AG10803 (cell line): ENCODE results near the gene MEP1A.

Experiments used
- DNase-seq: peaks from one replicate; pipeline ENCODE4 v3.0.0; 2010; ENCODE audit warnings: low read depth
- H3K4me3 ChIP-seq: 2 replicates; pipeline ENCODE4 v1.5.1; 2011; ENCODE audit warnings: mild to moderate bottlenecking, low read length, control low read depth
- TF ChIP-seq, protein P1 (sequence below): conservative IDR thresholded peaks from 2 replicates; pipeline ENCODE4 v1.5.1; 2011; ENCODE audit warnings: mild to moderate bottlenecking, low read length, control low read depth, inconsistent platforms

MEP1A gene

DNA sequence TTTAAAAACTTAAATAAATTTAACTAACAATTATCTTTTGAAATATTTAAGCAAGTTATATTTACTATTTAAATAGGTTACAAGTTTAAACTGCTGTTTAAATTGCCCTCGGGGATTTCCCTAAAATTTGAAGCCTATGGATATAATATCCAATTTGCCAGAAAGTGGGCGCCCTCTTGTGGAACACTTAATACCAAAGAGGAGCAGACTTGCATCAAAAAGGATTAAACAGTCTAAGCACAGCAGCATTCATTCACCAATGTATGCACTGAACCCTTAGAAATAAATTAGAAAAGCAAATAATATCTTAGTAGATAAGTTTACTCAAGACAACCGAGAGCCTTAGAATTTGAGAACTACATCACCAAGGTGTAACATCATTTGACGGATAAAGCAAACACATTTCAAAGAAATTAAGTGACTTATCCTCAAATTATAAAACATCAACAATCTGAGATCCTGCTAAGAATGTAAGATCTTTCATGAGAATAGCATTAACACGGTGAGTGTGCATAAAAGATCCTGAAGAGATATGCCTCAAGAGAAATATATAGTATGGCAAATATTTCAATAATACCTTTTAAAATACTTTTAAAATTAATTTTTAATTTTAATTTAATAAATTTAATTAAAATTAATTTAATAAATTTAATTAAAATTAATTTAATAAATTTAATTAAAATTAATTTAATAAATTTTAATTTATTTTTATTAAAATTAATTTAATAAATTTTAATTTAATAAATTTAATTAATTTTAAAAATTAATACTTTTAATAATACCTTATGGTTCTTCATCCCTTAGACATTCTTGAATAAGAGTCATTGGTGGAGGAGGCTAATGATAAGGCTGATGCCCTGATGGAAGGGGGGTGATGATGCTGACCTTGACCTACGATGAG lies 11.5 kb upstream of the MEP1A start:
- H3K4me3 ChIP-seq = no peak overlapping the region
- peak; percentile 57 for DNase-seq
- TF ChIP-seq, protein P1, sequence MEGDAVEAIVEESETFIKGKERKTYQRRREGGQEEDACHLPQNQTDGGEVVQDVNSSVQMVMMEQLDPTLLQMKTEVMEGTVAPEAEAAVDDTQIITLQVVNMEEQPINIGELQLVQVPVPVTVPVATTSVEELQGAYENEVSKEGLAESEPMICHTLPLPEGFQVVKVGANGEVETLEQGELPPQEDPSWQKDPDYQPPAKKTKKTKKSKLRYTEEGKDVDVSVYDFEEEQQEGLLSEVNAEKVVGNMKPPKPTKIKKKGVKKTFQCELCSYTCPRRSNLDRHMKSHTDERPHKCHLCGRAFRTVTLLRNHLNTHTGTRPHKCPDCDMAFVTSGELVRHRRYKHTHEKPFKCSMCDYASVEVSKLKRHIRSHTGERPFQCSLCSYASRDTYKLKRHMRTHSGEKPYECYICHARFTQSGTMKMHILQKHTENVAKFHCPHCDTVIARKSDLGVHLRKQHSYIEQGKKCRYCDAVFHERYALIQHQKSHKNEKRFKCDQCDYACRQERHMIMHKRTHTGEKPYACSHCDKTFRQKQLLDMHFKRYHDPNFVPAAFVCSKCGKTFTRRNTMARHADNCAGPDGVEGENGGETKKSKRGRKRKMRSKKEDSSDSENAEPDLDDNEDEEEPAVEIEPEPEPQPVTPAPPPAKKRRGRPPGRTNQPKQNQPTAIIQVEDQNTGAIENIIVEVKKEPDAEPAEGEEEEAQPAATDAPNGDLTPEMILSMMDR = peak; percentile 78

DNA sequence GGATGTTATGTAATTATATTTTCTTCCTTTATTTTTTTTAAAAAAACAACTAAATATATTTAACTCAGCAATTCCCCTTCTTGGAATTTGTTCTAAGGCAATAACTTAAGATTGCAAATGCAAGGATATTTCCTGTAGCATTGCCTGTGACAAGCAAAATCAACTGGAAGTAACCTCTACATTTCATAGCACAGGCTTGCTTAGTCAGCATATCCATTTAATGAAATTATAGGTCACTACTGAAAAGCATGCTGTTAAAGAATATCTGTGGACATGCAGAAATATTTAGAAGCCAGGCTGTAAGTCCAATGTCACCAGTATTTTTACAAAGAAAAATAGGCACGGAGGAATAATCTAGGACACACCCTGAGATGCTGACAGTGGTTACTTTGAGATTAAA lies 8.7 kb upstream of the MEP1A start:
- TF ChIP-seq, protein P1 = no peak
- no peak for DNase-seq
- H3K4me3 ChIP-seq = no peak overlapping the region

DNA sequence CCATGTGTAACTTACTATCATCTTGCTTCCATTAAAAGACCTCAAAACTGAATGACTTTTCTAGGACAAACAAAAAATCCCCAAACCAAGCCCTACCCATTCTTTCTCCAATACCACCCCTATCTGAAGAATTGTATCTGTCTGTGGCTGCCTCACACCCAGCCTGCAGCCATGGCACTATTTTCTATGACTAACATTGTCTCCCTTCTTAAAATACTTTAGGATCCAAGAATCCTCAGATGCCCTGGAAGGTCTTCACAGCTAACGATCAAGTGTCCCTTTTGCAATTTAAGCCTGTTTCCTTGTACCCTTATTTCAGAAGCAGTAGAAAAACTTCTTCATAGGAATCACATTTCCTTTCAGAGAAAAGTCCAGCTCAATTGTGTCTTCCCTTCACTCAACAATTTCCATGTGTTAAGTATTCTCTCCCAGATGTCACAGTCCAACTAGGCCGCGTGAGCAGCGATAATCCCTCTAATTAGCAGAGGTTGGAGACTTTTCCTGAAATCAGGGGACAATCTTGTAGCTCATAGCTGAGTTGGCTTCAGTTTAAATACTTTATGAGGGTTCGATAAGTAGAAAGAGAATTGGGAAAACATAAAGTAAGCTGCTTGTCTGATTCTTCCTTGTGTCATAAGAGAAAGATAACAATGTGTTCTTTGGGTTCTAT lies 5.2 kb upstream of the MEP1A start:
- DNase-seq = no peak
- H3K4me3 ChIP-seq = no peak overlapping the region
- TF ChIP-seq, protein P1 = no peak

DNA sequence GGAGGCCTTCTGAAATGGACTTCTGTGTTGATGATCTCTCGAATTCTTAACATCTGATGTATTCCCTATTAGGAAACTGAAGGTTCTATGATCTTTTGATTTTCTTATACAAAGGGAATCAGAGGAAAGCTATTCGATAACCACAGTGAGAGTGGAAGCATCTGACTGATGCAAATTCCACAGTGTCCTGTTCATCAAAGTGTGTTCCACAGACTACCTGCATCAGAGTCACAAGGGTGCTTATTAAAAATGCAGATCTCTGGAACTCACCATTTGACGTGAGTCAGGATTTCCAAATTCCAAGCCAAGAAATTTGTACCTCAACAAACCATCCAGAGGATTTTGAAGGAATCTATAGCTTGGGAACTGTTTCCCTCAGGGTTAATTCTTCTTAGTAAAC lies 4.4 kb upstream of the MEP1A start:
- TF ChIP-seq, protein P1 = no peak
- no peak for DNase-seq
- no peak overlapping the region for H3K4me3 ChIP-seq

DNA sequence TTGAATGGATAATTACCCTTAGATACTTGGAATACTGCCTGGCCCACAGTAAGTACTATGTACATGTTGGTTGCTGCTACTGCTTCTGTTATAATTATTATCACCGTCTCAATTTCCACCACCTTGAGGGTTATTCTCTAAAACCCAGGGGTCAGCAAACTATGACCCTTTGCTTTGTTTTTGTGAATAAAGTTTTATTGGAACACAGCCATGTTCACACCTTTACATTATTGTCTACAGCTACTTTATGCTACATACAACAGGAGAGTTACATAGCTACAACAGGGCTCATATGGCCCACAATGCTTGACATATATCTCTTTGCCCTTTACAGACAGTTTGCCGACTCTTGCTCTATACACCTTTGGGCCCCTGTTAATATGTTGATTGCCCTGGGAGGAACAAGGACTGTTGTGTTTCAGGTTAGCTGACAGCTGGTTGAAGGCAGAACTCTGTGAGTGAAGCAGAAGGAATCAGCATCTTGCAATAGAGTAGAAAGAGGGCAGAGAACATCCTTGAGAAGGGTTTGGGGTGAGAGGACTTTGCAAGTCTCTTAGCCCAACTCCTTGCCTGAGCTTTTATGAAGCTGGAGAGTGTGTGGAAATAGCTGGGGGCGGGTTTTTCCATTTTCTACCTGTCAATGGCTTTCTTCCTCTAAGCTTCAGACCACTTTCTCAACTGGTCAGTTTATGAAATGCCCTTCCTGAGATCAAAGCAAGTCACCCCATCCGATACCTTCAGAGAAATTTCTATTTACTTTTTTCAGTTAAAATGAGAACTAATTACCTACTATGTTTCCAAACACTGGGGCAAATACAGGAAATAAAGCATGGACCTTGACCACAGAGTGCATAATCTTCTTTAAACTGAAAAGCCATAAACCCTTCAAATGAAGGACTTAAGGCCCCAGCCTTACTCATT lies 3.5 kb upstream of the MEP1A start:
- TF ChIP-seq, protein P1 = no peak
- DNase-seq = no peak
- no peak overlapping the region for H3K4me3 ChIP-seq

DNA sequence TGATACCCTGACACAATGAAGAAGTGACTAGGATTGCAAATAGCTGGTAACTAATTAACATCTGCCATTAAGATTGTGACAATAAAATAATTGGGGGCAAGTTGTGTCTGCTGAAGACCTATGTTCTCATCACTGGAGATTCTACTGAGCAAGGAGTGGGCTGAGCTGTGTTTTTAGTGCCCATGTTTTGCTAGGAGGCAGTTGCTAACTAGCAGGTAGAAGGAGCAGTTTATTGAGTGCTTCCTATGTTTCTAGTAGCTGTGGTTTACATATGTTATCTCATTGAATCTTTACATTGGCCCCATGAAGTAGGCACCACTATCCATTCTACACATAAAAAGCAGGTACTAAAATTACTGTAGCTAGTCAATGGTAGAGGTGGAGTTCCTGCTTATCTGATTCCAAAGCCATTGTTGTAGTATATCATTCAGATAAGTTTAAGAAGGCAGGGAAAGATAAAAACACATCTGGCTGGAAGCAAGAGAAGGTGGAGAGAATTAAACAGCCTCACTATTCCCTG lies 2.8 kb upstream of the MEP1A start:
- TF ChIP-seq, protein P1 = no peak
- no peak for DNase-seq
- no peak overlapping the region for H3K4me3 ChIP-seq
